HCT116 (cell line): ENCODE results near the gene TTC24. TPM values are rescaled to one million over a fixed set of nuclear protein-coding genes. Genes with fewer than 3 reads are reported as not detected.

ENCODE experiments used
- ATAC-seq: fragments of 200-7000 bp; cut with Tn5 transposase; 2 replicates; pipeline ENCODE4 v1.9.1; 2020; ENCODE audit warnings: mild to moderate bottlenecking, moderate library complexity
- BruUV-seq: library from RNA; stranded (reverse); fragments of 400-500 nt; replicated peaks from 2 replicates; lab custom pipeline; 2021; lab: Mats Ljungman, UMichigan
- CTCF ChIA-PET: fragments of 300-600 bp; sonication (Branson Sonifier 250); formaldehyde crosslinking; loops from one replicate; lab custom pipeline; 2021; ENCODE audit warnings: antibody characterized with exemption; lab: Charles Lee
- POLR2A ChIA-PET: fragments of 300-600, 350-600 bp; sonication (Branson Sonifier 250); formaldehyde crosslinking; loops from one replicate; lab custom pipeline; 2021; ENCODE audit warnings: antibody characterized with exemption; lab: Charles Lee
- RAD21 ChIA-PET, 2 experiments: fragments of 300-600 bp; sonication (Branson Sonifier 250); formaldehyde crosslinking; loops; one replicate each; lab custom pipeline; 2023; ENCODE audit warnings: low total read pairs in 2 of 2; ENCODE audit not compliant: uncharacterized antibody in 2 of 2, unreplicated experiment in 2 of 2, low non-redundant PET in 1 of 2; lab: Charles Lee
- DNase-seq: peaks from one replicate; pipeline ENCODE4 v3.0.0-alpha.2; 2010; ENCODE audit warnings: low read depth, low spot score
- H2AFZ ChIP-seq: fragments of 200-600 bp; shearing (Covaris generic), sonication (generic); 2 replicates; pipeline ENCODE4 v1.6.1; 2017; ENCODE audit warnings: low read depth, mixed run types, mixed read lengths, antibody characterized with exemption, low read length; ENCODE audit not compliant: poor library complexity, severe bottlenecking
- H3K27ac ChIP-seq: 2 replicates; pipeline ENCODE4 v1.5.1; 2012; ENCODE audit warnings: low read depth, low read length
- H3K27me3 ChIP-seq: fragments of 200-600 bp; sonication (generic); 2 replicates; pipeline ENCODE4 v1.6.1; 2016; ENCODE audit warnings: mixed run types, low read length, mixed read lengths; ENCODE audit not compliant: insufficient read depth
- H3K36me3 ChIP-seq, 2 experiments: fragments of 200-500 bp in 1 of 2; fragments of 200-600 bp in 1 of 2; sonication (Bioruptor generic) in 1 of 2; sonication (generic) in 1 of 2; 2 replicates each; pipeline versions ENCODE4 v1.5.1 to v1.6.1; 2014 to 2016; ENCODE audit warnings: low read length in 2 of 2, inconsistent platforms in 1 of 2, mixed read lengths in 1 of 2, mixed run types in 1 of 2; ENCODE audit not compliant: insufficient read depth in 2 of 2, control insufficient read depth in 1 of 2
- H3K4me1 ChIP-seq, 2 experiments: fragments of 200-600 bp in 1 of 2; sonication (generic) in 1 of 2; 2 replicates each; pipeline versions ENCODE4 v1.5.1 to v1.6.1; 2012 to 2017; ENCODE audit warnings: low read length in 2 of 2, inconsistent platforms in 1 of 2, mild to moderate bottlenecking in 1 of 2, mixed read lengths in 1 of 2, mixed run types in 1 of 2, moderate library complexity in 1 of 2; ENCODE audit not compliant: insufficient read depth in 2 of 2, control insufficient read depth in 1 of 2
- H3K4me2 ChIP-seq: fragments of 200-600 bp; sonication (generic); 2 replicates; pipeline ENCODE4 v1.6.1; 2017; ENCODE audit warnings: mixed run types, low read length, mixed read lengths
- H3K4me3 ChIP-seq, 2 experiments: fragments of 200-600 bp in 1 of 2; sonication (generic) in 1 of 2; replicated peaks in 1 of 2; 2 replicates each; pipeline ENCODE4 v1.5.1; 2011 to 2016; ENCODE audit warnings: low read length in 2 of 2, control low read depth in 1 of 2, low read depth in 1 of 2, mild to moderate bottlenecking in 1 of 2, mixed read lengths in 1 of 2, mixed run types in 1 of 2
- H3K79me2 ChIP-seq: fragments of 200-600 bp; sonication (generic); 2 replicates; pipeline ENCODE4 v1.6.1; 2017; ENCODE audit warnings: mild to moderate bottlenecking, mixed run types, low read length, moderate library complexity, mixed read lengths; ENCODE audit not compliant: insufficient read depth
- H3K9ac ChIP-seq: fragments of 200-600 bp; sonication (generic); 2 replicates; pipeline ENCODE4 v1.6.1; 2016; ENCODE audit warnings: low read length, mixed read lengths
- H3K9me2 ChIP-seq: fragments of 200-600 bp; sonication (generic), shearing (Covaris generic); 2 replicates; pipeline ENCODE4 v1.6.1; 2017; ENCODE audit warnings: mixed run types, mild to moderate bottlenecking, moderate library complexity; ENCODE audit not compliant: insufficient read depth
- H3K9me3 ChIP-seq, 2 experiments: fragments of 200-500 bp in 1 of 2; fragments of 200-600 bp in 1 of 2; sonication (Bioruptor generic) in 1 of 2; sonication (generic) in 1 of 2; 2 replicates each; pipeline ENCODE4 v1.6.1; 2014 to 2017; ENCODE audit warnings: low read length in 2 of 2, mixed read lengths in 2 of 2, inconsistent platforms in 1 of 2, low read depth in 1 of 2, mild to moderate bottlenecking in 1 of 2, mixed run types in 1 of 2, moderate library complexity in 1 of 2; ENCODE audit not compliant: control insufficient read depth in 1 of 2, insufficient read depth in 1 of 2
- H4K20me1 ChIP-seq: fragments of 200-600 bp; sonication (generic), shearing (Covaris generic); 2 replicates; pipeline ENCODE4 v1.6.1; 2017; ENCODE audit warnings: mixed run types, mild to moderate bottlenecking, moderate library complexity; ENCODE audit not compliant: insufficient read depth
- ATF3 ChIP-seq: IDR thresholded peaks from 2 replicates; pipeline ENCODE4 v1.6.1; 2012
- EGR1 ChIP-seq: IDR thresholded peaks from 2 replicates; pipeline ENCODE4 v1.6.1; 2012; ENCODE audit warnings: low read depth
- ELF1 ChIP-seq: IDR thresholded peaks from 2 replicates; pipeline ENCODE4 v1.6.1; 2012; ENCODE audit warnings: low read depth, borderline replicate concordance
- EZH2 ChIP-seq: fragments of 200-600 bp; sonication (generic); IDR thresholded peaks from 2 replicates; pipeline ENCODE4 v1.6.1; 2017; ENCODE audit warnings: antibody characterized with exemption, mixed run types
- JUND ChIP-seq: IDR thresholded peaks from 2 replicates; pipeline ENCODE4 v1.6.1; 2012
- SP1 ChIP-seq: IDR thresholded peaks from 2 replicates; pipeline ENCODE4 v1.6.1; 2012; ENCODE audit warnings: low read depth
- SRF ChIP-seq: IDR thresholded peaks from 2 replicates; pipeline ENCODE4 v1.6.1; 2012; ENCODE audit warnings: low read depth
- YY1 ChIP-seq: IDR thresholded peaks from 2 replicates; pipeline ENCODE4 v1.6.1; 2011; ENCODE audit warnings: low read length, low read depth, moderate library complexity, mild to moderate bottlenecking; ENCODE audit not compliant: insufficient replicate concordance; ENCODE audit errors: extremely low read depth
- ZBTB33 ChIP-seq: IDR thresholded peaks from 2 replicates; pipeline ENCODE4 v1.6.1; 2011; ENCODE audit warnings: mild to moderate bottlenecking, low read length, moderate library complexity; ENCODE audit not compliant: insufficient replicate concordance; ENCODE audit errors: extremely low read depth
- intact Hi-C: fragments of 100-400 bp; cut with micrococcal nuclease; formaldehyde crosslinking; loops from 2 replicates; pipeline ENCODE4 v1.10.0; 2022
- total RNA-seq: library from RNA; stranded (reverse); gene quantifications from one replicate; pipeline ENCODE4 v1.2.1, GENCODE V29; 2021; ENCODE audit not compliant: unreplicated experiment
- TF ChIP-seq, protein P1 (sequence below): IDR thresholded peaks from 2 replicates; pipeline ENCODE4 v1.6.1; 2012
- TF ChIP-seq, protein P2 (sequence below), 3 experiments: fragments of 200-600 bp in 1 of 3; sonication (generic) in 1 of 3; IDR thresholded peaks in 2 of 3; conservative IDR thresholded peaks in 1 of 3; 2 replicates each; pipeline ENCODE4 v1.5.1; 2012 to 2017; ENCODE audit warnings: low read depth in 2 of 3, low read length in 2 of 3, antibody characterized with exemption in 1 of 3, borderline replicate concordance in 1 of 3, control low read depth in 1 of 3, mild to moderate bottlenecking in 1 of 3, mixed read lengths in 1 of 3, mixed run types in 1 of 3, moderate library complexity in 1 of 3; ENCODE audit not compliant: insufficient read depth in 1 of 3

The TTC24 gene
- total RNA-seq, 1 experiment from 2014 or later: not detected

GRCh38 chr1:156615946-156616345 is 36.4 kb downstream of the TTC24 start:
- DNase-seq: no peak
- RAD21 ChIA-PET: no interaction called here
- no peaks in the 10 kb centered on the region for H3K79me2 ChIP-seq
- H2AFZ ChIP-seq: no peak overlapping the region
- no peak for ATAC-seq
- POLR2A ChIA-PET: no interaction called here
- H3K4me3 ChIP-seq: no peak overlapping the region
- H3K9ac ChIP-seq: no peak overlapping the region
- H3K36me3 ChIP-seq: no peaks in the 10 kb centered on the region
- BruUV-seq: no TSS peak
- no peaks in the 10 kb centered on the region for H4K20me1 ChIP-seq
- no peaks in the 10 kb centered on the region for H3K27me3 ChIP-seq
- H3K9me3 ChIP-seq: no peaks in the 10 kb centered on the region
- no peak overlapping the region for H3K27ac ChIP-seq
- TF ChIP-seq ATF3: no peak
- TF ChIP-seq YY1: no peak
- no peak for TF ChIP-seq ELF1
- TF ChIP-seq EZH2: no peak
- no peak for TF ChIP-seq EGR1
- no peak for TF ChIP-seq SP1
- TF ChIP-seq JUND: no peak
- TF ChIP-seq SRF: no peak
- TF ChIP-seq, protein P1, sequence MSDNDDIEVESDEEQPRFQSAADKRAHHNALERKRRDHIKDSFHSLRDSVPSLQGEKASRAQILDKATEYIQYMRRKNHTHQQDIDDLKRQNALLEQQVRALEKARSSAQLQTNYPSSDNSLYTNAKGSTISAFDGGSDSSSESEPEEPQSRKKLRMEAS: no peak
- TF ChIP-seq, protein P2, sequence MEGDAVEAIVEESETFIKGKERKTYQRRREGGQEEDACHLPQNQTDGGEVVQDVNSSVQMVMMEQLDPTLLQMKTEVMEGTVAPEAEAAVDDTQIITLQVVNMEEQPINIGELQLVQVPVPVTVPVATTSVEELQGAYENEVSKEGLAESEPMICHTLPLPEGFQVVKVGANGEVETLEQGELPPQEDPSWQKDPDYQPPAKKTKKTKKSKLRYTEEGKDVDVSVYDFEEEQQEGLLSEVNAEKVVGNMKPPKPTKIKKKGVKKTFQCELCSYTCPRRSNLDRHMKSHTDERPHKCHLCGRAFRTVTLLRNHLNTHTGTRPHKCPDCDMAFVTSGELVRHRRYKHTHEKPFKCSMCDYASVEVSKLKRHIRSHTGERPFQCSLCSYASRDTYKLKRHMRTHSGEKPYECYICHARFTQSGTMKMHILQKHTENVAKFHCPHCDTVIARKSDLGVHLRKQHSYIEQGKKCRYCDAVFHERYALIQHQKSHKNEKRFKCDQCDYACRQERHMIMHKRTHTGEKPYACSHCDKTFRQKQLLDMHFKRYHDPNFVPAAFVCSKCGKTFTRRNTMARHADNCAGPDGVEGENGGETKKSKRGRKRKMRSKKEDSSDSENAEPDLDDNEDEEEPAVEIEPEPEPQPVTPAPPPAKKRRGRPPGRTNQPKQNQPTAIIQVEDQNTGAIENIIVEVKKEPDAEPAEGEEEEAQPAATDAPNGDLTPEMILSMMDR (IDR thresholded peaks at IDR 0.05 in 2 of 3, conservative IDR thresholded peaks at IDR 0.05 in 1 of 3; ENCODE audit: borderline replicate concordance in 1 of 3, insufficient read depth in 1 of 3, low read depth in 2 of 3, low read length in 2 of 3): no peak
- no peak for TF ChIP-seq ZBTB33
- TF ChIP-seq, all 23 proteins: peak for 0
- Histone ChIP-seq H3K9me2 (no peaks in the 10 kb centered on the region), H3K4me1 (peaks cover 8 to 11% of the 10 kb centered on the region in 2 experiments), H3K4me2 (peak overlapping the region; percentile 18; the same call in 1 of the 2 replicates)
- CTCF ChIA-PET: interaction anchor here (1.1 kb wide), 1 partner anchor 29 kb away, joined by 3 read pairs; no protein-coding TSS in a partner anchor
- intact Hi-C loops: no loop called here
